AG04450 (cell line): Measurements from ENCODE around the gene CYP26A1. TPM values are rescaled to one million over a fixed set of nuclear protein-coding genes. Genes with fewer than 3 reads are reported as not detected.

ENCODE experiments used
- CTCF ChIA-PET: fragments of 300-600, 350-600 bp; formaldehyde crosslinking; extraction: SDS; loops from one replicate; lab custom pipeline; 2022; ENCODE audit warnings: antibody characterized with exemption, inconsistent platforms; lab: Charles Lee
- POLR2A ChIA-PET: fragments of 350-600 bp; formaldehyde crosslinking; extraction: SDS; loops from one replicate; lab custom pipeline; 2021; ENCODE audit warnings: antibody characterized with exemption, inconsistent platforms; lab: Yijun Ruan, JAX
- DNase-seq: peaks from one replicate; pipeline ENCODE4 v3.0.0-alpha.2; 2011; ENCODE audit warnings: low read depth, low spot score
- H3K27ac ChIP-seq: one replicate; pipeline ENCODE4 v1.5.1; 2012; ENCODE audit warnings: low read depth, low read length, control low read depth
- H3K27me3 ChIP-seq: one replicate; pipeline ENCODE4 v1.6.0; 2012; ENCODE audit warnings: low read length; ENCODE audit not compliant: control insufficient read depth, insufficient read depth
- H3K4me3 ChIP-seq: 2 replicates; pipeline ENCODE4 v1.5.1; 2011; ENCODE audit warnings: mild to moderate bottlenecking, low read depth, low read length, control low read depth
- H3K9me3 ChIP-seq: 2 replicates; pipeline ENCODE4 v1.5.1; 2012; ENCODE audit warnings: low read length; ENCODE audit not compliant: control insufficient read depth, insufficient read depth
- CTCF ChIP-seq: IDR thresholded peaks from 2 replicates; pipeline ENCODE4 v1.5.1; 2011; ENCODE audit warnings: low read depth, low read length, control low read depth, inconsistent platforms
- polyA plus RNA-seq: library from polyadenylated mRNA; depleted of rRNA; stranded (reverse); fragments of >200 nt; gene quantifications from 2 replicates; pipeline ENCODE4 v1.2.3, GENCODE V29; 2011

Gene CYP26A1
- polyA plus RNA-seq, 1 experiment = not detected

GRCh38 chr10:93088466-93088865 is 14.8 kb downstream of the CYP26A1 start:
- CTCF ChIA-PET = interaction anchor here (1.5 kb wide), 1 partner anchor 8 kb away, joined by 9 read pairs; no protein-coding TSS in a partner anchor

GRCh38 chr10:93090619-93091018 is 16.9 kb downstream of the CYP26A1 start:
- ChIA-PET POLR2A (no interaction called here), CTCF (interaction anchor here (2.4 kb wide), 1 partner anchor 10 kb away, joined by 9 read pairs; no protein-coding TSS in a partner anchor)
- no peak for TF ChIP-seq CTCF
- DNase-seq = no peak
- Histone ChIP-seq H3K9me3 (no peaks in the 10 kb centered on the region), H3K4me3 (no peak overlapping the region), H3K27ac (no peak overlapping the region), H3K27me3 (peaks cover 16% of the 10 kb centered on the region)

More at GRCh38 chr10:93088466-93088865, 14.8 kb downstream of the CYP26A1 start:
- Histone ChIP-seq H3K9me3 (no peaks in the 10 kb centered on the region), H3K4me3 (no peak overlapping the region), H3K27me3 (peaks cover 16% of the 10 kb centered on the region), H3K27ac (no peak overlapping the region)
- DNase-seq = no peak
- TF ChIP-seq CTCF = no peak
- POLR2A ChIA-PET = no interaction called here

- no peak overlapping the region for H3K27ac ChIP-seq
- no peak for DNase-seq
- ChIA-PET CTCF (interaction anchor here (2.4 kb wide), 1 partner anchor 12 kb away, joined by 9 read pairs; no protein-coding TSS in a partner anchor), POLR2A (no interaction called here)
- H3K27me3 ChIP-seq = peaks cover 10% of the 10 kb centered on the region
- no peak for TF ChIP-seq CTCF
- H3K4me3 ChIP-seq = no peak overlapping the region
- no peaks in the 10 kb centered on the region for H3K9me3 ChIP-seq
Measured at GRCh38 chr10:93091960-93092359, 18.3 kb downstream of the CYP26A1 start.

GRCh38 chr10:93095225-93095624 is 21.5 kb downstream of the CYP26A1 start:
- ChIA-PET POLR2A (no interaction called here), CTCF (interaction anchor here (3.0 kb wide), 1 partner anchor 15 kb away, joined by 10 read pairs; no protein-coding TSS in a partner anchor)
- Histone ChIP-seq H3K4me3 (no peak overlapping the region), H3K27ac (no peak overlapping the region), H3K9me3 (no peaks in the 10 kb centered on the region), H3K27me3 (peaks cover 5% of the 10 kb centered on the region)
- no peak for TF ChIP-seq CTCF
- no peak for DNase-seq

- H3K27ac ChIP-seq = no peak overlapping the region
- peaks cover 2% of the 10 kb centered on the region for H3K27me3 ChIP-seq
- H3K9me3 ChIP-seq = no peaks in the 10 kb centered on the region
- ChIA-PET CTCF (interaction anchor here (1.7 kb wide), 1 partner anchor 17 kb away, joined by 8 read pairs; no protein-coding TSS in a partner anchor), POLR2A (no interaction called here)
- no peak for DNase-seq
- no peak overlapping the region for H3K4me3 ChIP-seq
- TF ChIP-seq CTCF = no peak
Measured at GRCh38 chr10:93096901-93097300, 23.2 kb downstream of the CYP26A1 start.
